ENCODE data around the gene NNAT.
A peak's percentile ranks its signal among the peaks of the same experiment; 100 is the strongest.
"Not testable (repeated sequence)": the region's sequence is repeated elsewhere in the genome, so short reads cannot be mapped to it uniquely, and the experiment has no call there.

The NNAT gene

DNA sequence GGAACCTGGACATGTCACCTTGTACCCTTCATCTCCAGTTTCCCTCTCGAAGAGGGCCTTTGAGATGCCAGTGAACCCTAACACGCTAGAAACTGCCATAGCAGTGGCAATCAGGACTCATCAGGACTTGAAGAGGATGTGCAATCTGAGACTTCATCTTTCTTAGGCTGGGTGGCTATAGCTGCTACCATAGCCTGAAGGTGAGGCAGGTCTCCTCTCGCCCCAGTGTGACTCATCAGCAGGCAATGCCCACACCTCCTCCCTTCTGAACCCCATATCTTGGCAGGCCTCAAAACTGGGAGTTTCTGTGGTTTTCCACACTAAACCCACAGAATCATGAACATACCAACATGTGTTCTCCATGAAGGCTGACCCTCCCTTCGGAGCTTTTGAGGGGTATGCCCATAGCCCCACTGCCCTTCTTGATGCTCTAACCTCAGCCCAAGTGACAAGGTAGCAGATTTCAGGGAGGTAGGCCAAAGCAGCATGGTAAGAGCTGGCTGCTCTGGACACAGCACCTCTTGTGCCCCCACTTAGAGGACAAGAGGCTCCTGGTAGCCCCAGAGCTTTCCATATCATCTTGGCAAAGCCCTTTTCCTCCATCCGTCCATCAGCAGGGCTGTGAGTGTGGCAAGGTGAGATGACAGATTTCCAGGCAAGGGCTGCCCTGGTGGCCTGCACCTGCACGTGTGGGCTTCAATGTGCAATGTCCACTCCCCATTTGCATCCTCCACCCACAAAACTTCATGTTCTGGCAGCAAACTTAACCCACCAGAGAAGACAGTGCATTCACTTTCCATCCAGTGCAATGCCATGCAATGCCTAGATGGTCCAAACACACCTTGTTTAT lies 4.0 kb downstream of the NNAT start:
- no peak for DNase-seq

DNA sequence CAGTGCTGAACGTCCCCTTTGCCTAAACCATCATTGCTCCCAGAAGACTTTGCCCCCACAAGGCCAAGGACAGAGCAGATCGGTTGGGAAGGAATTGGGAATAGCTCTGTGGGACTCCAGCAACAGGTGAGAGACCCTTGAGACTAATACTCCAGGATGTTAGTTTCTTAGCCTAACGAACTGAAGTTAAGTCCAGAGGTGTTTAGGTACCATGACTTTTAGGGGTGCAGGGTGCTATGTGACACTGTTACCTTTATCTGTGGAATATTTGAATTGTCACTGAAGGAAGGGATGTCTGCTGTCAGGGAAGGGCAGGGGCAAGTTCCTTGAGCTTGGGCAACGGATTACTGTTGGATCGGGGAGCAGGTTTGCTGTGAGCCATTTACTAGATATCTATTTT lies 4.8 kb downstream of the NNAT start:
- DNase-seq = no peak

GRCh38 chr20:37526238-37526838 lies 5.3 kb downstream of the NNAT start:
- DNase-seq = peak; percentile 1

DNA sequence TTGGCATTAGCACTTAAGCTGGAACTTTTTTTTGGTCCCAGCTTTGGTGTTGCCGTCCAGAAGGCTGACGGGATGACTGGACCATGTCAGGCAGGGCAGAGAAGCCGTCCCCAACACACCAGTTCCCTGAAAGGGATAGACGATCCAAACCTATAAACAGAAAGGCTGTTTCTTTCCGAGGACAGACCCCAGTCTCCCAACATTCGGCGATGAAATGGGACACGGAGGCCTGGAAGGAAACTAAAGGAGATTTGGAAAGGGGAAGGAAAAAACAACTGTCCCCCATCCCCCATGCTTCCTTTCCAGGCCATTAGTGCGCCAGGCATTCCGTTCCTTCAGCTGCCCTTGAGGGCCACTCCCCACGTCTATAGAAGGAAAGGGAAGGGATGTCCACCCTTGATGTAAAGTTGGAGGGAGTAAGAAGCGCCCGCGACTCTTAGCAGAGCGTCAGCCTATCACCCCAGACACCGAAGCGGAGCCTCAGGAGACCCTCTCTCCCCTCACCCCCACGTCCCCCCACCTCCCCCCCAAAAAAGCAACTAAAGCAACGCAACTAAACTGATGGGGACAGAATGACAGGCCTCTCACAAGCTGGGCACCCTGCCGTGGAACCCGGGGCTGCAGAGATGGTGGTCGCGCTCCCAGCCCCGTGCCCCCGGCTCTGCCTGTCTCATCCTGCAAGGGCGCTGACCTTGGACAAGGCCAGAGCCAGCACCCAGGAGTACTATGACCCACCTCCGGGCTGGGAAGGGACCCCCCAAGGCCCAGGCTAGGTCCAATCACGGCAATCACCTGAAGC lies 6.0 kb downstream of the NNAT start:
- DNase-seq = no peak

DNA sequence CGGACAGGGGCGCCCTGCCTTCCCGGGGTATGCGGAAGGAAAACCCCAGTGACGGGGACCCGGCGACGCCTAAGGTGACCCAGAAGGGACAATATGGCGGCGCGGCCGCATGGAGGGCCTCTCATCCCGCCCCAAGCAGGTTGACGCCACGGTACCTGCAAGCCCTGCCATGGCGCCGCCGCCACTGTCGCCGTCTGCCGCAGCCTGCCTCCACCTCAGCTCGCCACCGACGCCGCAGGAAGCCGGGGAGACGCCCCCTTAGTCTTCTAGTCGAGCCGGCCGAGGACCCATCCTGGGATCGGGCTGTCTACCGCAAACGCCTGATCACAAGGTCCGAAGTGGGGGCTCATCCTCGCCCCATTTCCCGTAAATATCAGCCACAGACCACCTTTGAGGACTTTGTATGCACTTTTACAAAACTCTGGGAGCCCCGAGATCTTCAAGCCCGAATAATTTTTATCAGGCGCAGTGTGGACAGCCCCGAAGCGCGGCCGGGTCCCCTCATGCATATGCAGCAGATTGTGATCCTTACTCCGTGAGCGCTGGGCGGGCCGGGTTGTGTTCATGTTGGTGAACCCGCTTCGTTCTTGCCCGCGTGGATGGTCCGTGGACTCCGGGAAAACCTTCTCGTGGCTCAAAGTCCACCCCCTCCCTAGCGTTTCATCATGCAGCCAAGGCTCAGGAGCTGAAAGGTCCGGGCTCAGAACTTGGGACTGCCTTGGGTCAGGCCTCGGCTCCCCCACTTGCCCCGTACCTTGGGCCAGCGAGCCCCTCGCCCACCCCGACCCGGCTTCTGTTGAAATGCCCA lies 6.8 kb downstream of the NNAT start, which contains the start of gene BLCAP:
BLCAP (minus strand) TSS at position 239 of the 808 bp plus-strand sequence. CDS start 8,702 bp downstream, outside the sequence.
- DNase-seq = peak; percentile 54

DNA sequence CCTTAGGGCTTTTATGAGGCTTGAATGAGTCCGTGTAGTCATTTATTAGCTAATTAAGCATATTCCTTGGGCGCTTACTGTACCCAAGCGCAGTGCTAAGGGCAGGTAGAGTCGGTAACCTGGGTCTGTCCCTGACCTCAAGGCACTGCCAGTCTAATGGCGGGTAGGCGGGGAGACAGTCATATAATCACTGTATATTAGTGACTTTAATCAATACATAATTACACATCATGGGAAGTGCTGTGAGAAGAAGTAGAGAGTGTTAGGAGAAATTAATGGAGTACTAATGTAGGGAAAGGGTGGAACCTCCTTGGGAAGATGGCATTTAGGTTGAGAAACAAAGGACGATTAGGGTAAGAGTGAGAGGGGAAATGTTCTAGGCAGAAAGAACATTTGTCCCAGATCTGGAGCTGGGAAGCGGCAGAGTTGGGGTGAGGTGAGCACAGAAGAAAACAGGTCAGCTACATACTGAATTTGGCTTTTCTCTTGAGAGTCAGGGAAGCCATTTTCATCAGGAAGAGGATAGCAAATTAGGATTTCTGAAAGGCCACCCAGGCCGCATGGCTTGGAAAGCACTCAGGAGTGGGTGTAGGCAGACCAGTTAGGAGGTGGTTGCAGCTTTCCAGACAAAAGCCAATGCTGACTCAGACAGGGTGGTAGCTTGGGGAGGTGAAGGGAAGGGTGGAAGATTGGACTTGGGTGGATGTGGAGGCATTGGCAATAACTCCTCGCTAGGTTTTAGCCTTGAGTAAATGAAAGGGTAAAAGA lies 7.6 kb downstream of the NNAT start:
- no peak for DNase-seq

DNA sequence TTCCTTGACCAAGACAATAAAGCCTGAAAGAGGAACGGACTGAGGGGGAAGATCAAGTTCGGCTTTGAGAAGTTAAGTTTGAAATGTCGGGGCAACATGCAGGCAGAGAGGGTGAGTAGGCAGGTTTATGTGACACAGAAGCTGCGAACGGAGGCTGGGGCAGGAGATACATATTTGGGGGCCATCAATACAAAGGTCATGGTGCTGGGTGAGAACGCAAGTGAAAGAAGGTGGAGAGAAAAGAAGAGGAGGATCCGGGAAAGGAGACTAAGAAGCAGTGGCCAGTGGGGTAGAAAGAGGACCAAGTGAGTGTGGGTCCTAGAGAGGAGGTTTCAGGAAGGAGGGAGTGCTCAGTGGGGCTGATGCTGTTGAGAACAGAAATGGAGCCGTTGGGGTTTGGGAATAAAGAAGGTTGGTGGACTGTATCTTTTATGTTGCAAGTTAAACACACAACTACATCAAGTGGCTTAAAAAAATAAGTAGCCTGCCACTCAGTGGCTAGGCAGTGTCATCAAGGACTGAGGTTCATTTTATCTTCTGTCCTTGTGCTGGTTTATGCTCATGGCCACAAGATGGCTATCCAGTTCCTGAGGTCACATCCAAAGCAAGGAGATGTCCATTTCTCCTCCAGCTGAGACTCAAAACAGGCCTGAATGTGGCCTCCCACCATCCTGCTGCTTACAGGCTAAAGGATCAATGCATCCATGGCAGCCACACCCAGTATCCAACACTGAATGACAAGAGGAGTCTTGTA lies 8.3 kb downstream of the NNAT start:
- DNase-seq = no peak

- no peak for DNase-seq
These were observed 9.0 kb downstream of the NNAT start for GRCh38 chr20:37529968-37530600.

DNA sequence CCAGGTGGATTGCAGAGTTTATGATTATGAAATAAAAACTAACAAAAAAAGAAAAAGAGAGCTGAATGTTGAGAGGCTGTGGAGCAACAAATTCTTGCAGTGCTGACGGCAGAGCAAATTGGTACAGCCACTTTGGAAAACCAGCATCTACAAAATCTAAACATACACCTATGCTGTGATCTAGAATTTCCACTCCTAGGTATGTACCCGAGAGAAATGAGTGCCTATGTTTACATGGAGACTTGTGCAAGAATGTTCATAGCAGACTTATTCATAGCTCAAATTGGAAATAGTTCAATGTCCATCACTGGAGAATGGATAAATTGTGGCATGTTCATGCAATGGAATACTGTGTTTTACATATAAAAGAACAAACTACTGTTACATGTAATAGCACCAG lies 9.6 kb downstream of the NNAT start:
- no peak for DNase-seq

DNA sequence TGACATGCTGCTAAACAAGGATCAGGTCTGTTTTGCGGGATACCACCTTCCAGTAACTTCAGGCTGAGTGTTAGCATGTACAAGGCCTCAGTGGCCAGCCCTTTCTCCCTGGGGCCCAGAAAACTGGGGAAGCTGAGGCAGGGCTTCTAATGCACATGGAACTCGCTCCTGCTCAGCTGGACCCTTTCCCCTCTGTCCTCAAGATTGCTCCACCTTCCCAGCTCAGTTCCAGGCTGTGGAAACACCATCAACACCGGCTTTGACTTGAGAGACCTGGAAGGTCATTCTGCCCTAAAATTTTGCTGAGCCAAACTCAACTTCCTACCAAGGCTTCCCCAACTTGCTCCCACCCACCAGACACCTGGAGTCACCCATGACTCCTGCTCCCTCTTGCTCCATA lies 10.8 kb downstream of the NNAT start:
- DNase-seq = no peak

- DNase-seq = no peak
These were observed 12.2 kb downstream of the NNAT start for GRCh38 chr20:37533154-37533715.

DNA sequence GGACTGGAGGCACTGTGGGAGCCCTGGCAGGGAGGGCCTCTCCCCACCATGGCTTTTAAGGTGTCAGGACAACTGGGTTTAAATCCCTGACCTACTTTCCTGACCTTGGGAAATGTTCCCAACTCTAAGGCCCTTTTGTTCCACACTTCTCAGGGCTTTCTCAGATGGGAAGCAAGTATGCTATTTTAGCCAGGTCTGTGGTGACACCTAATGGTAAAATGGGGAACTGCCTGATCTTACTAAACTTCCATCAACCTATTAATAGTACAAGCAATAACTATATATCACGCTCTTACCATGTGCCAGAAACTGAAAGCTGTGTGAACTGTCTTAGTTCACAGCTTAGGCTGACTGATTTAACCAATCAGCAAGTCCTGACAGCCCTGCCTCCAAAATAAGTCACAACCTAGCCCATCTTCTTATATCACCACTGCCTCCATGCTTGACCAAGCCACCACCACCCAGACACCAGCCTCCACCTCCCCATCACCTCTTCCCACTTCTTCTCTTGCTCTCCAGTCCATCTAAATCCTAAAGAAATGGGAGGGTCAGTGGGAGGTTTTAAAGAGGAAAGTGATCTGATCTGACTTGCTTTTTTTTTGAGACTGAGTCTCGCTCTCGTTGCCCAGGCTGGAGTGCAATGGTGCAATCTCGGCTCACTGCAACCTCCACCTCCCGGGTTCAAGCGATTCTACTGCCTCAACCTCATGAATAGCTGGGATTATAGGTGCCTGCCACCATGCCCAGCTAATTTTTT lies 13.5 kb downstream of the NNAT start:
- DNase-seq = peak; percentile 9

DNA sequence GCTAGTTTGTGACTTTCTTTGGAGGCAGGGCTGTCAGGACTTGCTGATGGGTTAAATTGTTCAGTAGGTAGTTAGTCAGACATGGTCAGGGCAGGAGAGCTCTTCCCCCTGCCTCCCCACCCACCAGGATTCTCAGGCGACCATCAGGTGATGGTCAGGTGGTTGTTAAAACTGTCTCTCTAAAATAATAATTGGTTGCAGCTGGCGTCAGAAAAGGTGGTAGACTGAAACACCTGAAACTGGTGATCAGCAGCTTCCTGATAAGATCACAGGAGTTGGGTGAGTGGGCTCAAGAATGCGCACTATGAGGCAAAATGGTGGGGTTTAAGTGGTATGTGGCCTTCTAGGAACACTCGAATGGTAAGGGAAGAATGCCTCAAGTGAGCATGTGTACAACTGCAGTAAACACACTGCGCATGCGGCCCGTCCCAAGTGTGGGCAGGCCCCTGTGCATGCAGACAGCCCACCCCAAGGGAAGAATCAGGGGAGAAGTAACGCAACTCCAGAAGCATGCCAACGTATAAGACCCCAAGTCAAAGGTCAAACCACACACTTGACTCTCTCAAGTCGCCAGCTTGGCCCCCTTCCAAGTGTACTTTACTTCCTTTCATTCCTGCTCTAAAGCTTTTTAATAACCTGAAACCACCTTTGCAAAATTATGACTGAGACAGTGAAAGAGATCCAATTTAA lies 14.5 kb downstream of the NNAT start:
- no peak for DNase-seq

DNA sequence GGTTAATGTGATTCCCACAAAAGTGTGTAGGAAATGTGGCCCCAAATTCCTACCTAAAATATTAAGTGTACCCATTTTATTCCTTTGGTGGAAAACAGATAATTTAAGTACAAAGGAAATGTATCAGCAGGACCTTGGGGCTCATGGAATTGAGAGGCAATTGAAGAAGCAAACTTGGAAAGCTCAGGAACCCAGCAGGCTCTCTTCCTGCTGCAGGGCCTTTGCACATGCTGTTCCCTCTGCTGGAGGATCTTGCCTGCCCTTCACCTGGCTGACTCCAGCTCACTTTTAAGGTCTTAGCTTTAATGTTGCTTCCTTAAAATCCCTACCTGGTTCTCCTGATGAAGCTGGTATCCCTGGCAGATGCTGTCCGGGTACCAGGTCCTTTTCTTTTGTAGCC lies 16.5 kb downstream of the NNAT start:
- DNase-seq = no peak

DNA sequence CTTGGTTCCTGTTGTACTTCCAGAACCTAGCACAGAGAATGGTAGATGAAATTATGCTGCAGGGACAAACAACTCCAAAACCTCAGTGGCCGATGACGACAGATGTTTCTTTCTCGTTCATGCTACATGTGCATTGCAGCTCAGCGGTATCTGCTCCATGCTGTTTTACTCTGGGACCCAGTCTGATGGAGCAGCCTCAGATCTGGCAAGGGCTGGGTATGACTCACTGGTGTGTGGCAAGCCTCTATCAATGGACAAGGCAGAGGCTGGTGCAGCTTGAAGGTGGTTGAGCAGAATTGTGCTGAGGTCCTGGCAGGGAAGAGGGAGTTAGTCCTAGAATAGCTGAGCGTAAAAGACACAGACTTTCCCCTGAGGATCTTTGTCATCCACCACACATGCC lies 17.0 kb downstream of the NNAT start:
- no peak for DNase-seq

DNA sequence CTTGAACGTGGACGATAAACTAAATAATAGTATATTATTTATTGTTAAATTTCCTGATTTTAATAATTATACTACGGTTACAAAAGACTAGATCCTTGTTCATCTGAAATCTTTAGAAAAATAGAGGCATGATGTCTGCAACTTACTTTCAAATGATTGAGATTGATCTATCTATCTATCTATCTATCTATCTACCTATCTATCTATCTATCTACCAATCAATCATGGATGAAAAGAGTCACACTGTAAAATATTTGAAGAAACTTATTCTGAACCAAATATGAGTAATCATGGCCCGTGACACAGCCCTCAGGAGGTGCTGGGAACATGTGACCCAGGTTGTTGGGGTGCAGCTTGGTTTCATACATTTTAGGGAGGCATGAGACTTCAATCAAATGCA lies 18.4 kb downstream of the NNAT start:
- no peak for DNase-seq

- peak; percentile 27 for DNase-seq
These were observed 19.0 kb downstream of the NNAT start for GRCh38 chr20:37540001-37540400.

DNA sequence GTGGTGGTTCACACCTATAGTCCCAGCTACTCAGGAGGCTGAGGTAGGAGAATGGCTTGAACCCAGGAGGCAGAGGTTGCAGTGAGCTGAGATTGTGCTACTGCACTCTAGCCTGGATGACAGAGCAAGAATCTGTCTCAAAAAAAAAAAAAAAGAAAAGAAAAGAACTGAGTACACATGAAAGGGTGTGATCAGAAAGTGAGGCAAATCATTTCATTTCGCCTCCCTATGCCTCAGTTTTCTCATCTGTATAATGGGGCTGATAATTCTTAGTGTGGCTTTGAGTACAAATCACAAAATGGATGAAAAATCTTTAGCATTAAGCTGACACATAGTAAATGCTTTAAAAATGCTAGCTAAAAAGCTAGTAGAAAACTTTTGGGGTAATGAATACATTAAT lies 19.8 kb downstream of the NNAT start:
- DNase-seq = not testable (repeated sequence)

- DNase-seq = no peak
These were observed 20.3 kb downstream of the NNAT start for GRCh38 chr20:37541326-37541725.

All from GF-D8 (cell line).